Neural progenitor cell (in vitro differentiated cells): ENCODE results near the gene MRGPRX2. TPM values are rescaled to one million over a fixed set of nuclear protein-coding genes. Genes with fewer than 3 reads are reported as not detected.

Source experiments
- DNase-seq: peaks from one replicate; pipeline ENCODE4 v3.0.0-alpha.2; 2016; ENCODE audit warnings: low spot score
- H2AFZ ChIP-seq: fragments of 200-600 bp; sonication (generic); replicated peaks from 2 replicates; pipeline ENCODE4 v1.6.1; 2016; ENCODE audit warnings: antibody characterized with exemption
- H3F3A ChIP-seq: fragments of 200-600 bp; sonication (generic); 2 replicates; pipeline ENCODE4 v1.6.1; 2016; ENCODE audit warnings: antibody characterized with exemption, low read depth
- H3K27ac ChIP-seq: fragments of 200-600 bp; sonication (generic); 2 replicates; pipeline ENCODE4 v1.5.1; 2016; ENCODE audit warnings: mild to moderate bottlenecking
- H3K27me3 ChIP-seq: fragments of 200-600 bp; sonication (generic); 2 replicates; pipeline ENCODE4 v1.6.1; 2016; ENCODE audit warnings: mild to moderate bottlenecking, moderate library complexity
- H3K36me3 ChIP-seq: fragments of 200-600 bp; sonication (generic); 2 replicates; pipeline ENCODE4 v1.5.1; 2016
- H3K4me1 ChIP-seq: fragments of 200-600 bp; sonication (generic); 2 replicates; pipeline ENCODE4 v1.6.1; 2016; ENCODE audit warnings: mixed run types
- H3K4me2 ChIP-seq: fragments of 200-600 bp; sonication (generic); 2 replicates; pipeline ENCODE4 v1.6.1; 2016
- H3K4me3 ChIP-seq: fragments of 200-600 bp; sonication (generic); 2 replicates; pipeline ENCODE4 v1.5.1; 2016
- H3K79me2 ChIP-seq: fragments of 200-600 bp; sonication (generic); 2 replicates; pipeline ENCODE4 v1.6.1; 2016; ENCODE audit warnings: low read depth
- H3K9ac ChIP-seq: fragments of 200-600 bp; sonication (generic); 2 replicates; pipeline ENCODE4 v1.6.1; 2016
- H3K9me3 ChIP-seq: fragments of 200-600 bp; sonication (generic); 2 replicates; pipeline ENCODE4 v1.5.1; 2016; ENCODE audit warnings: low read depth
- H4K20me1 ChIP-seq: fragments of 200-600 bp; sonication (generic); 2 replicates; pipeline ENCODE4 v1.6.1; 2016; ENCODE audit warnings: low read depth
- H3K27ac Mint-ChIP-seq: 3 replicates; pipeline ENCODE4 v1.8.0; 2021; ENCODE audit warnings: mixed read lengths
- H3K27me3 Mint-ChIP-seq: 2 replicates; pipeline ENCODE4 v1.8.0; 2022; ENCODE audit warnings: low read depth, mild to moderate bottlenecking, inconsistent platforms, moderate library complexity, mixed read lengths; ENCODE audit not compliant: insufficient read depth
- H3K36me3 Mint-ChIP-seq: 3 replicates; pipeline ENCODE4 v1.8.0; 2021; ENCODE audit warnings: mixed read lengths
- H3K4me1 Mint-ChIP-seq: 3 replicates; pipeline ENCODE4 v1.8.0; 2021; ENCODE audit warnings: mixed read lengths
- H3K4me3 Mint-ChIP-seq: 3 replicates; pipeline ENCODE4 v1.8.0; 2021; ENCODE audit warnings: mild to moderate bottlenecking, moderate library complexity, mixed read lengths
- H3K9me3 Mint-ChIP-seq: 3 replicates; pipeline ENCODE4 v1.8.0; 2020; ENCODE audit warnings: mixed read lengths
- EZH2 ChIP-seq: fragments of 200-600 bp; sonication (generic); IDR thresholded peaks from 2 replicates; pipeline ENCODE4 v1.6.1; 2017; ENCODE audit warnings: antibody characterized with exemption, mild to moderate bottlenecking, moderate library complexity
- EZH2phosphoT487 ChIP-seq: fragments of 200-600 bp; sonication (generic); IDR thresholded peaks from 2 replicates; pipeline ENCODE4 v1.6.1; 2017; ENCODE audit warnings: antibody characterized with exemption
- total RNA-seq: library from RNA; depleted of rRNA; stranded (reverse); fragments of >200 nt; gene quantifications from 2 replicates; pipeline ENCODE4 v1.2.3, GENCODE V29; 2015; ENCODE audit warnings: low replicate concordance
- TF ChIP-seq, protein P1 (sequence below): fragments of 200-600 bp; sonication (generic); IDR thresholded peaks from 2 replicates; pipeline ENCODE4 v1.5.1; 2017; ENCODE audit warnings: antibody characterized with exemption, mild to moderate bottlenecking

The MRGPRX2 gene
- total RNA-seq, 1 donor from 2014 or later, result not detected

DNA sequence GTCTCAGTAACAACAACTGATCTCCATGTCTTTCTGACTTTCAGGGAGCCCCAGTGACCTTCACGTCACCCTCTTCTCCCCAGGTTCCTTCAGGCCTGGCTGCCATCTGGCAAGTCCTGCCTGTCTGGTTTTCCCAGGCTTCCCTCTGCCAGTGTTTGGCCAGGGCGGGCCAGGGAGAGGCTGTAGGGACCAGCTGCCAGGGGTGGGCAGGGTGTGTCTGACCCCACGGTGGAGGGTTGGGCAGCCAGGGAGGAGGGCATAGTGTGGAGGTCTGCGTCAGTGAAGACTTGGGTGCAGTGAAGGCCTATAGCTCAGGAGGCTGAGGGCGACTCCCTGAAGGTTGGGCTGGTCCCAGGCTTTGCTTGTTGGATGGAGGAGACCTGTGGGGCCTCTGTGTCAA, 11.9 kb upstream of the MRGPRX2 start:
- H3K4me1 Mint-ChIP-seq, result peaks cover 4% of the 10 kb centered on the region
- H3K79me2 ChIP-seq, result no peaks in the 10 kb centered on the region
- peaks cover 11% of the 10 kb centered on the region for H3K9me3 Mint-ChIP-seq
- H3K4me1 ChIP-seq, result no peaks in the 10 kb centered on the region
- H3K9ac ChIP-seq, result no peak overlapping the region
- no peaks in the 10 kb centered on the region for H4K20me1 ChIP-seq
- H3K4me3 Mint-ChIP-seq, result no peak overlapping the region
- DNase-seq, result no peak
- no peaks in the 10 kb centered on the region for H3K36me3 Mint-ChIP-seq
- H3K4me2 ChIP-seq, result no peak overlapping the region
- H3K9me3 ChIP-seq, result no peaks in the 10 kb centered on the region
- H2AFZ ChIP-seq, result no peak overlapping the region
- no peak overlapping the region for H3K27ac Mint-ChIP-seq
- no peaks in the 10 kb centered on the region for H3F3A ChIP-seq
- H3K4me3 ChIP-seq, result no peak overlapping the region
- no peak overlapping the region for H3K27ac ChIP-seq
- TF ChIP-seq EZH2, result no peak
- TF ChIP-seq, protein P1, sequence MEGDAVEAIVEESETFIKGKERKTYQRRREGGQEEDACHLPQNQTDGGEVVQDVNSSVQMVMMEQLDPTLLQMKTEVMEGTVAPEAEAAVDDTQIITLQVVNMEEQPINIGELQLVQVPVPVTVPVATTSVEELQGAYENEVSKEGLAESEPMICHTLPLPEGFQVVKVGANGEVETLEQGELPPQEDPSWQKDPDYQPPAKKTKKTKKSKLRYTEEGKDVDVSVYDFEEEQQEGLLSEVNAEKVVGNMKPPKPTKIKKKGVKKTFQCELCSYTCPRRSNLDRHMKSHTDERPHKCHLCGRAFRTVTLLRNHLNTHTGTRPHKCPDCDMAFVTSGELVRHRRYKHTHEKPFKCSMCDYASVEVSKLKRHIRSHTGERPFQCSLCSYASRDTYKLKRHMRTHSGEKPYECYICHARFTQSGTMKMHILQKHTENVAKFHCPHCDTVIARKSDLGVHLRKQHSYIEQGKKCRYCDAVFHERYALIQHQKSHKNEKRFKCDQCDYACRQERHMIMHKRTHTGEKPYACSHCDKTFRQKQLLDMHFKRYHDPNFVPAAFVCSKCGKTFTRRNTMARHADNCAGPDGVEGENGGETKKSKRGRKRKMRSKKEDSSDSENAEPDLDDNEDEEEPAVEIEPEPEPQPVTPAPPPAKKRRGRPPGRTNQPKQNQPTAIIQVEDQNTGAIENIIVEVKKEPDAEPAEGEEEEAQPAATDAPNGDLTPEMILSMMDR, result no peak
- no peak for TF ChIP-seq EZH2phosphoT487
- peaks cover 4% of the 10 kb centered on the region for H3K27me3 Mint-ChIP-seq
- peaks cover 3% of the 10 kb centered on the region for H3K27me3 ChIP-seq
- no peaks in the 10 kb centered on the region for H3K36me3 ChIP-seq

DNA sequence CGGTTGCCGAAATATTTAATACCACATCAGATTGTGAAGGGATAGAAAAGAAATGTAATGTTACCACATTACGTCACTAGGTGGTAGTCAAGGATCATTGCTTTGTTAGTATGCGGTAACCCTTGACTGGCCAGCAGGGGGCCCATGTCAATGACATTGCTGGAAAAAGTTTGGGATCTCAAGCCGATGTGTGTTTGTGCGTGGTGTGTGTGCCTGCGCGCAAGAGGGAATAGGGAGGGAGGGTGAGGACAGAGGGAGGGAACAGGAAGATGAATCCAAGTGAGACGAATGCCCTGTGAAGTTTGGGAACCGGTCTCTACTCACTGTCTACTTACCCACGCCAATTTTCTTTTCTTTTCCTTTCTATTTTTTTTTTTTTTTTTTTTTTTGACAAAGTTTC, 10.7 kb upstream of the MRGPRX2 start:
- Histone ChIP-seq H3K4me2 (no peak overlapping the region), H3K27ac (no peak overlapping the region), H3K79me2 (no peaks in the 10 kb centered on the region), H3F3A (no peaks in the 10 kb centered on the region), H3K36me3 (no peaks in the 10 kb centered on the region), H3K4me1 (no peaks in the 10 kb centered on the region), H3K4me3 (no peak overlapping the region), H2AFZ (no peak overlapping the region), H4K20me1 (no peaks in the 10 kb centered on the region), H3K27me3 (peaks cover 3% of the 10 kb centered on the region), H3K9me3 (no peaks in the 10 kb centered on the region), H3K9ac (no peak overlapping the region)
- no peak for TF ChIP-seq EZH2
- TF ChIP-seq, protein P1, result peak; percentile 98
- peaks cover 4% of the 10 kb centered on the region for H3K4me1 Mint-ChIP-seq
- no peaks in the 10 kb centered on the region for H3K36me3 Mint-ChIP-seq
- peaks cover 4% of the 10 kb centered on the region for H3K27me3 Mint-ChIP-seq
- H3K4me3 Mint-ChIP-seq, result peak overlapping the region; percentile 31
- no peak overlapping the region for H3K27ac Mint-ChIP-seq
- peaks cover 11% of the 10 kb centered on the region for H3K9me3 Mint-ChIP-seq
- peak; percentile 89 for DNase-seq

DNA sequence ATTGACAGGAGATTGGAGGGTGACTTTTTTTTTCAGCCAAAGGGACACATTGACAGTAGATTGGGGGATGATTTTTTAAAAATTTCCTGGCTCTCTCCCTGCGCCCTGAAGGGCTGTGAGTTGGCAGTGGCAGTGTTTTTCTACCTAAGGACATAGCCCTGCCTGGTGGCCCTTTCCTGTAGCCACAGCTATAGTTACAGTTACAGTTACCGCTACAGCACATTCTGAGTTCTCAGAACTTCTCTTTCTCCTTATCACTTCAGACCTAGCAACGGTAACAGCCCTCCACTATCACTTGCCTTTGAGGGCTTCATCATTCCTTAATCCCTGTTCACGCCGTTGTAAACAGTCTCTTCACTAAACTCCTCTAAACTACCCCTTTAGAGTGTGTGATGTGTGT, 684 bp downstream of the MRGPRX2 start:
- Histone ChIP-seq H3K4me1 (no peaks in the 10 kb centered on the region), H3K9ac (no peak overlapping the region), H2AFZ (no peak overlapping the region), H3K4me3 (no peak overlapping the region), H3K36me3 (no peaks in the 10 kb centered on the region), H3K9me3 (no peaks in the 10 kb centered on the region), H4K20me1 (no peaks in the 10 kb centered on the region), H3K79me2 (no peaks in the 10 kb centered on the region), H3F3A (no peaks in the 10 kb centered on the region), H3K4me2 (no peak overlapping the region), H3K27ac (no peak overlapping the region), H3K27me3 (no peaks in the 10 kb centered on the region)
- Mint-ChIP-seq H3K27ac (no peak overlapping the region), H3K4me3 (no peak overlapping the region), H3K9me3 (peaks cover 3% of the 10 kb centered on the region), H3K27me3 (no peaks in the 10 kb centered on the region), H3K36me3 (no peaks in the 10 kb centered on the region), H3K4me1 (no peaks in the 10 kb centered on the region)
- TF ChIP-seq, protein P1, result no peak
- TF ChIP-seq EZH2, result no peak
- TF ChIP-seq EZH2phosphoT487, result no peak
- no peak for DNase-seq
